GM19193 (cell line): ENCODE data around the gene SLC6A2.

ENCODE experiments used
- POLR2A ChIP-seq: IDR thresholded peaks from 4 replicates; pipeline ENCODE4 v1.6.1; 2011; ENCODE audit not compliant: insufficient read depth, insufficient read length; ENCODE audit errors: extremely low read depth

The SLC6A2 gene

DNA sequence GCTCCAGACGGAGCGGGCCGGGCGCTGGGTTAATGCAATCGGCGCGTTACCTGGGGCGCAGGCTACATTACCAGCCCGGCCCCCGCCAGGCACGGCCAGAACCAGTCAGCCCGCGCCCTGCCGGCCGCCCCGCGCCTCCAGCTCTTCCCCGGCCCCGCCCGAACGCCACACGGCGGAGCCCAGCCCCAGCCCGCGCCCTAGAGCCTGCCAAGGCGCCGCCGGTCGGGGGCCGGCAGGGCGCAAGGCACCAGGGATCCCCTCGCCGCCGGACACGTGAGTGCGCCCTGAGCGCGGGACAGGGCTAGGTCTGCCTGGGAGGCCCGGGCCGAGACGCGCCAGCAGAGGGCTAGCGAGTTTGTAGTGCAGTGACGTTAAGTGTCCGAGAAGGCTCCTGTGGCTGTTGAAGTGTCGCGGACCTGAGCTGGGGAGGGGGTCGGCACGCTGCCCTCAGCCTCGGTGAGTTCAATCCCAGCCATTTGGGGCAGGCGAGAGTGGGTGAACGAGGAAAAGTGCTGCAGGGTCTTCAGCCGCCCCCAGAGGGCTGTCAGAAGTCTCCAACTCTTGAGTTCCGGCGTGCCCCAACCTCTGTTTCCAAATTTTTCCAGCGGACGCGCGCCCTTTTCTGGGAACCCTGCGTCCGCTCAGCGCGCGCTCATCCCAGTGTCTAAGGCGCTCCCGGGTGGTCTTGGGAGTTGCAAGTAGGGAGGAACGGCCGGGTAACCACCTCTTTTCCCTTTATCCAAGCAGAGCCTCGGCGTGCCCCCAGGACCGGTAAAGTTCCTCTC, at the start of gene SLC6A2:
Gene SLC6A2 (plus strand): TSS at position 92 of the 785 bp plus-strand sequence. CDS start 707 bp downstream, outside the sequence.
- no peak for TF ChIP-seq POLR2A

DNA sequence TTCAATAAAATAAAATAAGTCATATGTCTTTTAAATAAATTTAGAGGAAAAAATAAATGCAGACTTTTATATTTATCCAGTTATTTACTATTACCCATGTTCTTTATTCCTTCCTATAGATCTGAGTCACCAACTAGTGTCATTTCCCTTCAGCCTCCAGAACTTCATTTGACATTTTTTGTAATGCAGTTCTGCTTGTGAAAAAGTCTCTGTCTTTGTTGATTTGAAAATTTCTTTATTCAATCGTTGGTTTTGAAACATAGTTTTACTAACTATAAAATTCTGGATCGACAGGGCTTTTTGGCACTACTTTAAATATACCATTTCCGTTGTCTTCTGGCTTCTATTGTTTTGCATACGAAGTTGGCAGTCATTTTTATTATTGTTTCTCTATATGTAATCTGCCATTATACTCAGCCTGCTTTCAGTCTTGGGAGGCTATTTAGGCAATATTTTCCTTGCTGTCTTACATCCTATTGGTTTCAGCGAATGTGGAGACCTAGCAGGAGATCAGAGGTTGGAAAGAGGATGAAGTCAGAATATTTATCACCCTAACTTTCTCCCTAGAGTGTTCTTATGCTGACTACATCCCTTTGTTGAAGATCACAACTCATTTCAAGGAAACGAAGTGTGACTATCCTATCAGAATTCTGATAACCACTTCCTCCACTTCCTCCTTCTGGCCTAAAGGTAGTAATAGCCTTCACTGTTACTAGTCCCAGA, 42.0 kb upstream of the SLC6A2 start:
- no peak for TF ChIP-seq POLR2A

DNA sequence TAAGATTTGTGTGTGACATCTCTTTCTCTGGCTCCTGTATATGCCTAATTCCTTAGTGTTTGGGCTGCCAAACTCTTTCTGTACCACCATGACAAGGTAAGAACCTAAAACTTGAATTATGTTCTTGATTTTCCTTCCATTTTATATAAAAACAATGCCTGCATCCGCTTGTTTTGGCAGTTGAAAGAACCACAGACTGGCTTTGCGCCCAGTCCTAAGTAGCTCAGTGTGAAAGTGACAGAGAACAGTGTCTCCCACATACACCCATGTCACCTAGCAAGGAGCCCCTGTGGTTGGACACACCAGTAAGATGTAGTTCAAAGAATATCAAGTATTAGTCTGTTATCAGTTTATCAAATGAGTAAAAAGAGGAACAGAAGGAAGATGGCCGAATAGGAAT, 40.7 kb upstream of the SLC6A2 start:
- TF ChIP-seq POLR2A = no peak

DNA sequence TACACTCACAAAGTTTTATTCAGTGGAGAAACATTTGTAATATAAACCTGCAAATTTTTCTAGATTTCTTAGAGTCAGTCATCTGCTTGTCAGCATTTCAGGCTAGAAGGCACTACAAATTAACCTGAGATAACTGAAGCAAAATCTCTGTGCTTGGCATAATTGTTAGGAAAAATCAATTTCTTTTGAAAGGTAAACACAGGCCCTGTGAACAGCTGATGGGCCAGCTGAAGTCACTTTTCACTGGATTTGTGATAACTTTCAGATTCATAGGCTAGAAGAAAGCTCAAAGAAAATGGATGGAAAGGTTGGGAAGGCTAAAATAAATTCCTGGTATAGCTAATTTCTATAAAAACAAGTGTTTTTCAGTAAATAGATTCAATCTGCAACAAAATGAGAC, 34.0 kb upstream of the SLC6A2 start:
- no peak for TF ChIP-seq POLR2A

DNA sequence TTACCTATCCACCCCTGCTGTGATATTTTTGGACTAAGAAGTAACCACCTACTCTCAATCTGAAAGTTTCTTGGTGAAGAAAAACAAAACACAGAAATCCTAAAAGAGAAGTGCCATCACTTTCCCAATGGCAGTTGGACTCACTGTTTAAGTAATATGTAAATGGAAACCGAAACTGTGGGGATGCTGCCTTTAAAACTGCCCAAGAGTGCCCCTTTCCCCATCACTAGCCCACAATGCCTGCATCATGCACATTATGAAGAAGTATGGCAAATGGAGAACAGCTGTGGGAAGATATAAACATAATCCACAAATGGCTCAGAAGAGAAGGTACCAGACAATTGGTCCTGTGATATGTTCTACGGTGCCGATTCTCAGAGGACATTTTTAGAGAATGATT, 33.5 kb upstream of the SLC6A2 start:
- TF ChIP-seq POLR2A = no peak

DNA sequence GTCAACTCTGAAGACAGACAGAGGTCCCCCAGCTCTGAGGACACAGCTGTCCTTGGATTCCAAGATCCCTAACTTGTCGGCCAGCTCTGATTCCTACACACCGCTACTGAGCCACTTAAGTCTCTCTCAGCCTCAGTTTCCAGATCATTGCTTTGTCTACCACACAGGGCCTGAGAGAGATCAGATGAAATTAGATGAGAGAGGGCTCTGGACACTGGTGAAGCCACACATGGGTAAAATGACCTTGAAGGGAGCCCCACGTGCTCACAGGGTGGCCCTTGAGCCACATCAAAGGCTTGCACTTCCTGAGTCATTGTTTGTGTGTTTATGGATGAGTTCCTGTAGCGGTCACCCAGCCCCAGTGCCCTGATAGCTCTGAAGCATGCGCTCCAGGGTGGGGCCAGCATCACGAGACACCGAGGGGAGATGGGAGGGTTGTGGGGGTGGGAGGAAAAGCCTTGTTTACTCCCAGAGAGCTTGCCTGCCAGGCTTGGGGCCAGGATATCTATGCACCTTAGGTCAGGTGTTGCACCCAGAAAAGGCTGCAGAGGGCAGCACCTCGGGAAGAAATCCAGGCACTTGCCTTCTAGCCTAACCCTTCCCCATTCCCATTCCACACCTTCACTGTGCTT, 32.7 kb upstream of the SLC6A2 start:
- no peak for TF ChIP-seq POLR2A

DNA sequence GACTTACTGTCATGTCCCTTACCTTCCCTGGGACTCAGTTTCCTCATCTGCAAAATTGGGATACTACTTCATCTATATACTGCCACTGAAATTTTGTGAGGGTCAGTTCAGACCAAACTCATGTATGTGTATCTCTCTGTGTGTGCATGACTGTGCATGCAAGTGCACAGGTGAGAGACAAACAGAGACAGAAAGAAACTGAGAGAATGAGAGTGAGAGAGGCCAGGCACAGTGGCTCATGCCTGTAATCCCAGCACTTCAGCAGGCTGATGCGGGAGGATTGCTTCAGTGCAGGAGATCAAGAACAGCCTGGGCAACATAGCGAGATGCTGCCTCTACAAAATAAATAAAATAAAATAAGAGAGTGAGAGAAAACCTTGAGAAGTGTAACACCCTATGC, 32.1 kb upstream of the SLC6A2 start:
- TF ChIP-seq POLR2A = no peak

DNA sequence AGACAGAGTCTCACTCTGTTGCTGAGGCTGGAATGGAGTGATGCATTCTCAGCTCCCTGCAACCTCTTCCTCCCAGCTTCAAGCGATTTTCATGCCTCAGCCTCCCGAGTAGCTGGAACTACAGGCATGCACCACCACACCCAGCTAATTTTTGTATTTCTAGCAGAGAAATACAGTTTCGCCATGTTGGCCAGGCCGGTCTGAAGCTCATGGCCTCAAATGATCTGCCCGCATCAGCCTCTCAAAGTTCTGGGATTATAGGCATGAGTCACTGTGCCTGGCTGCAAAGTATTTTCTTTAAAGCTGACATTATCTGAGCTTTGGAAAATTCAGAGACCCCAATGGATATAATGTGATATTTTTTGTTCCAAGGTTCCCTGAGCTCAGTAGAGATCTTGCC, 31.1 kb upstream of the SLC6A2 start:
- TF ChIP-seq POLR2A = no peak

DNA sequence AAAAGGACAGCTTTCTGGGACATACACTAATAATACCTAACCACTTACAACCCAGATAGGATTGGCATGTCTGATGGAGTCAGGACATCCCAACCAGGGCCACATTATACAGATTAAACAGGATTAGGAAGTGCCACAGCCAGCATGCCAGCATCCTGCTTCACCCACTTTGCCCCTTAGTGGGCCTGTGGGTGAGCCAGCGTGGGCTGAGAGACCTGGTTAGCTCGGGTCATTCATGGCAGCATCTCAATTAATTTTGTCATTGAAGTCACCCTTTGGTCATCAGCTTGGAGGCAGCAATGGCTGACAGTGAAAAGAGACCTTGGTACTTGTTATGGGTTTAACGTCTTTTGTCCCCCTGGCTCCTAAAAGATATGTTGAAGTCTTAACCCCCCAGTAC, 29.9 kb upstream of the SLC6A2 start:
- no peak for TF ChIP-seq POLR2A

DNA sequence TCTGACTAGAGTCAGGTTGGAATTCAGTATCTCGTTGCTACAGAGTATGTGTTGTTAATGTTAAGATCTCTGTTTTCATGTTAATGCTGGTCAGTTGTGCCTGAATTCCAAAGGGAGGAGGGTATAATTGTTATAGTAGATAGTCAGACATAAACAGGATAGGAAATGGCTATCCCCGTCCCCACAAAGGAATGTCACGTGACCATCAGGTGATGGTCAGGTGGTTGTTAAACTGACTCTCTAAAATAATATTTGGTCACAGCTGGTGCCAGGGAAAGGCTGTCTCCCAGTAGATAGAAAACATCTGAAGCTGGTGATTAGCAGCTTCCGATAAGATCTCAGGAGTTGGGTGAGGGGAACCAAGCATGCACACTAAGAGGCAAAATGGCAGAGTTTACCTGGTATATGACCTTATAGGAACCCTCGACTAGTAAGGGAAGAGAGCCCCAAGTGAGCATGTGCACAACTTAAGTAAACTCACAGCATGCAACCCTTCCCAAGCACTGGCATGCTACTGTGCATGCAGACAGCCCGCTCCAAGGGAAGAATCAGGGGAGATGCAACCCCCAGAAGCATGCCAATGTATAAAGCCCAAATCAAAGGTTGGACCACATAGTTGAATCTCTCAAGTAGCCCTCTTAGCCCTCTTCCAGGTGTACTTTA, 27.4 kb upstream of the SLC6A2 start:
- TF ChIP-seq POLR2A = no peak

DNA sequence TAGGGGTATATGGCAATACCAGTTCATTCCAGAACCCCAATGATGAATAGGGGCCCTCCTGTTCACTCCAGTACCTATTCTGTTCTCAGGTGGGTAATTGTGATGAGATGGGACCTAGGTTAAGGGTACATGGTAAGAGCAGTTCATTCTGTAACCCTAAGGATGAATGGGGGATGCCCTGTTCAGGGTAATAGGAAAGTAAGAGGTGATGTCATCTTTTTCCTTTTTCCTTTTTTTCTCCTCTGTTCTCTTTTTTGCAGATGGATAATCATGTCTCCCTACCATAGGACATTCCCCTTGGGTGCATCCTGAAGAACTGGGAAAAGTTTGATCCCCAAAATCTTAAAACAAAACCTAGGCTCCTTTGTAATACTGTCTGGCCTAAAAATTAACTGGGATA, 25.0 kb upstream of the SLC6A2 start:
- TF ChIP-seq POLR2A = no peak

DNA sequence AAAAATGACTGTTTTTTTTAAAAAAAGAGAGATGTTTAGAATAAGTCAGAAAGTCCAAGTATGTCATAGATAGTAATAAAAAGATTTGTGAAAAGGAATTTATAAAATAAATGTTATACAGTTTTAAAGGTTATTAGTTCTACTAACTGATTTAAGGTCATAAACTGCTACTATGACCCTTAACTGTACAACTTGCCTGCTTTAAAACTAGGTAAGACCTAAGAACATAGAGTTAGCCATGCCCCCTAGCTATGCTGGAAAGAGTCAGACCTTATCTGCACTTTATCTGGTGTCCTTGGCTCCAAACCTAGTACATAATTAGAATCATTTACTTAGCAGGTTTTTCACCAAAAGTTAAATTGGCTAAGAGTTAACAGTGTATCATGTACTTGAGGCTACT, 23.5 kb upstream of the SLC6A2 start:
- no peak for TF ChIP-seq POLR2A

DNA sequence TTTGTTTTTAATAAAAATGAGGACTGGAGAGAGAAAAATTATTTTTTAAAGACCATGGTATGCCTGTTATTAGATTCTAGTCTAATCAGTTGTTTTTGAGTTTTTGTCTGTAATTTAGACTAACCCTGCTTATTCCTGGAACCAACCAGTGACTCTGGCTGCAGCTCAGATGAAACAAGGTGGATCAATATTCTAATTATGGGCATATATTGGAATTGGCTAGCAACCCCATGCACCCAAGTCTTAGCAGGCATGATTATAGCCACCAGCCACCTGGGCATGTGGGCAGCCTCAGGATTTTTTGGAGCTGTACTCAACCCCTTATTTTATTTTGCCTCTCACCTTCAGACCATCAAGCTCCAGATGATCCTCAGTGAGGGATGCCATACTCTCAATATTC, 21.6 kb upstream of the SLC6A2 start:
- no peak for TF ChIP-seq POLR2A

DNA sequence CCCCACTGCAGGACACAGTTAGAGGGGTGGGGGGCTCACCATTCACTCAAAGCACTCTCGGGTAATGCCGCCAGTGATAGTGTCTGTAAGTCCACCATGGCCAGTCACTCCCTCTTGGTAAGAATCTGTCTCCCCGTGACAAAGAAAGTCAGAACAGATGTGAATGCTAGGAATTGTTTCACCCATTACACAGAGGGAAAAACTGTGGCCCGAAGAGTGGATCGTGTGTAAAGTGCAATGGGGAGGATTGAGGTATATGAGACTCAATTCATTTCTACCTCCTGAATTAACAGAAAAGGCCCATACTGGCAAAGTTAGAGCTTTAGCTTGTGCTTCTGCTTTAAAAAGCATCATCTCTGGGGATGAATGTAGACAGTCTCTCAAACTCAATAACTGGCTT, 17.5 kb upstream of the SLC6A2 start:
- no peak for TF ChIP-seq POLR2A

DNA sequence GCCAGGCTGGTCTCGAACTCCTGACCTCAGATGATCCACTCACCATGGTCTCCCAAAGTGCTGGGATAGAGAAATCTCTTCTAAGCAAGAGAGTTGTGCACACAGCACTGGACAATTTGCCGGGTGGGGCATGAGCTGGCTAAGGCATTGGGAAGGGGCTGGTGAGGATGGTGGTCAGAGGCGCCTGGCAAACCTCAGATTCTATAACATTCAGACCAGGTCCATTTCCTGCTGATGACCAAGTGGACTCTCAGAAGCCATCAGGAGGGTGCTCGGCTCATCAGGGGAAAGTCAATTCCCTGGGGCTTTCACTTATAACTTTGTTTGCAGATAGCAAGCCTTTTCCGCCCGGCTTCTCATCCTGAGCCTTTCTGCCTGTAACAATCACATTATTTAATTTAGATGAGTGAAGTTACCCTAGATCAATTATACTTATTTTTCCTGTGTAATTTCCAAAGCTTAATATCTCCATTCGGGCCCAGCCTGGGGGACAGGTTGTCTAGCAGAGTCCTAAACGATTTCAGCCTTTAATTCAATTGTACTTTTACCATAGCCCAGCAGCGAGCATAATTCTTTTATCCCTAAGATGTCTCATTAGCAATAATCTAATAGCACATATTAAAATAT, 15.0 kb upstream of the SLC6A2 start:
- TF ChIP-seq POLR2A = no peak
